OCI-LY1 (cell line): ENCODE measurements around the gene NUBP2.

ENCODE experiments used
- H2AFZ ChIP-seq: fragments of 200-600 bp; sonication (generic), shearing (Covaris generic); 2 replicates; pipeline ENCODE4 v1.6.0; 2014; ENCODE audit warnings: antibody characterized with exemption, mild to moderate bottlenecking, low read length
- H3F3A ChIP-seq: fragments of 200-600 bp; sonication (generic), shearing (Covaris generic); 2 replicates; pipeline ENCODE4 v1.6.0; 2014; ENCODE audit warnings: mild to moderate bottlenecking, antibody characterized with exemption, low read length, moderate library complexity; ENCODE audit not compliant: insufficient read depth
- H3K27ac ChIP-seq: fragments of 200-600 bp; sonication (generic); 2 replicates; pipeline ENCODE4 v1.5.1; 2014; ENCODE audit warnings: low read length, mixed run types, mild to moderate bottlenecking, low read depth; ENCODE audit not compliant: poor library complexity, severe bottlenecking
- H3K27me3 ChIP-seq: fragments of 200-600 bp; sonication (generic); 2 replicates; pipeline ENCODE4 v1.6.0; 2014; ENCODE audit warnings: antibody characterized with exemption, mild to moderate bottlenecking, low read length, moderate library complexity; ENCODE audit not compliant: insufficient read depth
- H3K36me3 ChIP-seq: fragments of 200-600 bp; sonication (generic); 2 replicates; pipeline ENCODE4 v1.6.1; 2014; ENCODE audit warnings: mild to moderate bottlenecking, antibody characterized with exemption, low read length, moderate library complexity, mixed read lengths; ENCODE audit not compliant: insufficient read depth
- H3K4me1 ChIP-seq: fragments of 200-600 bp; sonication (generic); 2 replicates; pipeline ENCODE4 v1.5.1; 2014; ENCODE audit warnings: mild to moderate bottlenecking, low read length, moderate library complexity; ENCODE audit not compliant: insufficient read depth, severe bottlenecking
- H3K4me2 ChIP-seq: fragments of 200-600 bp; sonication (generic), shearing (Covaris generic); 2 replicates; pipeline ENCODE4 v1.6.1; 2014; ENCODE audit warnings: low read length
- H3K4me3 ChIP-seq: fragments of 200-600 bp; sonication (generic); 2 replicates; pipeline ENCODE4 v1.5.1; 2014; ENCODE audit warnings: low read length, low read depth, mild to moderate bottlenecking, mixed read lengths; ENCODE audit not compliant: poor library complexity, severe bottlenecking
- H3K79me2 ChIP-seq: fragments of 200-600 bp; shearing (Covaris generic); 2 replicates; pipeline ENCODE4 v1.6.1; 2016; ENCODE audit warnings: mixed run types, low read length, mixed read lengths; ENCODE audit not compliant: insufficient read depth
- H3K9ac ChIP-seq: fragments of 200-600 bp; sonication (generic), shearing (Covaris generic); 2 replicates; pipeline ENCODE4 v1.6.1; 2014; ENCODE audit warnings: mild to moderate bottlenecking, low read length, mixed read lengths
- H3K9me2 ChIP-seq: fragments of 200-600 bp; sonication (generic), shearing (Covaris generic); 2 replicates; pipeline ENCODE4 v1.6.1; 2014; ENCODE audit warnings: low read depth, mild to moderate bottlenecking, low read length, mixed read lengths
- H3K9me3 ChIP-seq: fragments of 200-600 bp; shearing (Covaris generic); 2 replicates; pipeline ENCODE4 v1.6.1; 2014; ENCODE audit warnings: low read length, mixed read lengths
- H4K20me1 ChIP-seq: fragments of 200-600 bp; sonication (generic), shearing (Covaris generic); 2 replicates; pipeline ENCODE4 v1.6.0; 2016; ENCODE audit warnings: mild to moderate bottlenecking, low read length; ENCODE audit not compliant: insufficient read depth
- CTCF ChIP-seq: fragments of 200-600 bp; sonication (generic), shearing (Covaris generic); IDR thresholded peaks from 2 replicates; pipeline ENCODE4 v1.5.1; 2017; ENCODE audit warnings: mild to moderate bottlenecking, antibody characterized with exemption, low read length, moderate library complexity, mixed read lengths
- EZH2 ChIP-seq: fragments of 200-600 bp; sonication (generic), shearing (Covaris generic); IDR thresholded peaks from 2 replicates; pipeline ENCODE4 v1.8.0; 2017; ENCODE audit warnings: borderline replicate concordance, mixed run types, mild to moderate bottlenecking, antibody characterized with exemption, low read length, moderate library complexity, mixed read lengths

NUBP2 gene

GRCh38 chr16:1812732-1813163 is 30.0 kb downstream of the NUBP2 start:
- H3K9me3 ChIP-seq, result no peaks in the 10 kb centered on the region
- H3K4me3 ChIP-seq, result no peak overlapping the region
- H3K36me3 ChIP-seq, result no peaks in the 10 kb centered on the region
- no peaks in the 10 kb centered on the region for H3K4me1 ChIP-seq
- no peak overlapping the region for H3K27ac ChIP-seq
- no peaks in the 10 kb centered on the region for H3K27me3 ChIP-seq
- H3F3A ChIP-seq, result no peaks in the 10 kb centered on the region
- no peak overlapping the region for H2AFZ ChIP-seq
- H3K9me2 ChIP-seq, result no peaks in the 10 kb centered on the region
- no peak overlapping the region for H3K9ac ChIP-seq
- TF ChIP-seq EZH2, result no peak
- TF ChIP-seq CTCF, result peak; percentile 38; the same call in 1 of the 2 replicates
- no peaks in the 10 kb centered on the region for H4K20me1 ChIP-seq
- H3K4me2 ChIP-seq, result no peak overlapping the region
- no peaks in the 10 kb centered on the region for H3K79me2 ChIP-seq

- Histone ChIP-seq H3K9me3 (no peaks in the 10 kb centered on the region), H3K36me3 (no peaks in the 10 kb centered on the region), H3K79me2 (no peaks in the 10 kb centered on the region), H3K4me1 (no peaks in the 10 kb centered on the region), H4K20me1 (no peaks in the 10 kb centered on the region), H3K4me3 (no peak overlapping the region), H3K9me2 (no peaks in the 10 kb centered on the region), H3F3A (no peaks in the 10 kb centered on the region), H3K9ac (no peak overlapping the region), H3K4me2 (no peak overlapping the region), H3K27ac (no peak overlapping the region), H3K27me3 (no peaks in the 10 kb centered on the region), H2AFZ (no peak overlapping the region)
- TF ChIP-seq EZH2 (no peak), CTCF (no peak)
Observed at GRCh38 chr16:1815461-1815860, 32.7 kb downstream of the NUBP2 start.

DNA sequence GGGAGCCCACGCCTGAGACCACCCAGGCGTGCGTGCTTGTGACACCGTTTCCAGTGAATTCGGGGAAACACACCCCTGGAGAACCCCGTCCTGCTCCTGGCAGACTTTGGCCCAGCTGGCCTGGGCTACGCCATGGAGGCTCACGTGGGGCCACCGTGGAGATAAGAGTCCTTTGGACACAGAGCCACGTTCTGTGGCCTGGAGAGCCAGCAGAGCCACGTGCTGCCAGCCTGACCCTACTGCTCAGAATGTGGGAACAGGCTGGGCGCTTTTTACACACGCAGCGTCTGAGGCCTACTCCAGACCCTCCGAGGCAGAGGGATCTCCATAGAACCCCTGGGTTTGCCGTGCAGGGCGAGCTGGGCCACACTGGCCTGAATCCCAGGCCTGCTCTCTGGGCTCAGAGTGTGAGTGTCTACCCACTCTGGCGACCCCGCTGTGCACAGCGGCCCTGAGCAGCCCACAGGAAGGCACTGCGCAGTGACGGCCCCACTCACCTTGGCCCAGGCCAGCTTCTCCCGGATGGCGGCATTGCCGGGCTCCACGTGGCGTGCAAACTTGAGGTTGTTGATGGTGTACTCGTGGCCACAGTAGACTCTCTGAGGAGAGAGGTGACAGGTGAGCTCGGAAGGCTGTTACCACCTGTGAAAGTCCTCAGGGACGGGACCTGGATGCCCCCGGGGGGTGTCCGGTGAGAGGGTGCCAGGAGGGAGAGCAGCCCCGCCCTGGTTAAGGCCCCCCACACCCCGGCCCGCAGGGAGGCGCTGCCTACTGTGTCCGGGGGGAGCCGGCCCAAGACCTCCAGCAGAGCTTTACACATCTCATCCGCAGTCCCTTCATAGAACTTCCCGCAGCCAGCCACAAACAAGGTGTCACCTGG is 33.9 kb downstream of the NUBP2 start:
- H2AFZ ChIP-seq, result no peak overlapping the region
- no peak overlapping the region for H3K9ac ChIP-seq
- no peaks in the 10 kb centered on the region for H3K36me3 ChIP-seq

More for the DNA sequence above, 33.9 kb downstream of the NUBP2 start:
- Histone ChIP-seq H3F3A (no peaks in the 10 kb centered on the region), H3K9me3 (no peaks in the 10 kb centered on the region), H3K4me3 (no peak overlapping the region), H4K20me1 (no peaks in the 10 kb centered on the region), H3K79me2 (no peaks in the 10 kb centered on the region), H3K4me1 (no peaks in the 10 kb centered on the region), H3K27ac (no peak overlapping the region), H3K4me2 (no peak overlapping the region), H3K27me3 (no peaks in the 10 kb centered on the region), H3K9me2 (no peaks in the 10 kb centered on the region)
- no peak for TF ChIP-seq CTCF
- no peak for TF ChIP-seq EZH2
